Neuronal stem cell (in vitro differentiated cells): ENCODE data around the gene UGT2B7.

ENCODE experiments used
- DNase-seq: peaks from one replicate; pipeline ENCODE4 v3.0.0-alpha.2; 2013; ENCODE audit warnings: low spot score
- H2AFZ ChIP-seq: one replicate; pipeline ENCODE4 v1.6.1; 2013; ENCODE audit warnings: mild to moderate bottlenecking, low read length, inconsistent platforms
- H2AK5ac ChIP-seq: 2 replicates; pipeline ENCODE4 v1.6.1; 2013; ENCODE audit warnings: low read depth, mild to moderate bottlenecking, inconsistent platforms, low read length, moderate library complexity, mixed read lengths
- H2BK120ac ChIP-seq: 2 replicates; pipeline ENCODE4 v1.6.1; 2013; ENCODE audit warnings: low read depth, mild to moderate bottlenecking, inconsistent platforms, low read length, moderate library complexity, mixed read lengths
- H2BK12ac ChIP-seq: one replicate; pipeline ENCODE4 v1.6.1; 2013; ENCODE audit warnings: low read length, inconsistent platforms
- H2BK15ac ChIP-seq: 2 replicates; pipeline ENCODE4 v1.6.1; 2013; ENCODE audit warnings: mild to moderate bottlenecking, low read length, inconsistent platforms, mixed read lengths
- H2BK5ac ChIP-seq: one replicate; pipeline ENCODE4 v1.6.1; 2013; ENCODE audit warnings: inconsistent platforms, mild to moderate bottlenecking, low read length, moderate library complexity
- H3K14ac ChIP-seq: one replicate; pipeline ENCODE4 v1.6.1; 2013; ENCODE audit warnings: low read length, inconsistent platforms
- H3K18ac ChIP-seq: 2 replicates; pipeline ENCODE4 v1.6.1; 2013; ENCODE audit warnings: low read length, inconsistent platforms
- H3K23ac ChIP-seq: 2 replicates; pipeline ENCODE4 v1.6.1; 2013; ENCODE audit warnings: low read depth, mild to moderate bottlenecking, mixed read lengths, low read length, inconsistent platforms; ENCODE audit not compliant: poor library complexity
- H3K27ac ChIP-seq: replicated peaks from 3 replicates; pipeline ENCODE4 v1.5.1; 2013; ENCODE audit warnings: low read length, inconsistent platforms
- H3K27me3 ChIP-seq, 3 experiments: 2 replicates each; pipeline ENCODE4 v1.6.1; 2013; ENCODE audit warnings: low read length in 3 of 3, mild to moderate bottlenecking in 2 of 3, inconsistent platforms in 1 of 3, low read depth in 1 of 3, mixed read lengths in 1 of 3, moderate library complexity in 1 of 3; ENCODE audit not compliant: control insufficient read depth in 3 of 3, insufficient read depth in 3 of 3
- H3K36me3 ChIP-seq, 2 donors: replicated peaks in 1 of 2; 2 replicates each; pipeline ENCODE4 v1.6.1; 2013; ENCODE audit warnings: low read length in 2 of 2; ENCODE audit not compliant: control insufficient read depth in 2 of 2, insufficient read depth in 2 of 2
- H3K4ac ChIP-seq: 2 replicates; pipeline ENCODE4 v1.6.1; 2013; ENCODE audit warnings: inconsistent platforms, mild to moderate bottlenecking, low read length, moderate library complexity
- H3K4me1 ChIP-seq, 2 donors: 1 replicate in 1 of 2; 2 replicates in 1 of 2; pipeline ENCODE4 v1.6.1; 2013; ENCODE audit warnings: low read length in 2 of 2, low read depth in 1 of 2; ENCODE audit not compliant: control insufficient read depth in 2 of 2, insufficient read depth in 1 of 2
- H3K4me2 ChIP-seq: one replicate; pipeline ENCODE4 v1.6.1; 2013; ENCODE audit warnings: mild to moderate bottlenecking, low read length, inconsistent platforms; ENCODE audit not compliant: insufficient read depth, poor library complexity, severe bottlenecking
- H3K4me3 ChIP-seq, 2 donors: 2 replicates each; pipeline ENCODE4 v1.5.1; 2013; ENCODE audit warnings: low read length in 2 of 2, mild to moderate bottlenecking in 2 of 2, inconsistent platforms in 1 of 2, moderate library complexity in 1 of 2
- H3K79me1 ChIP-seq: one replicate; pipeline ENCODE4 v1.6.1; 2013; ENCODE audit warnings: low read depth, mild to moderate bottlenecking, inconsistent platforms, low read length, moderate library complexity
- H3K9ac ChIP-seq: one replicate; pipeline ENCODE4 v1.6.1; 2013; ENCODE audit warnings: mild to moderate bottlenecking, low read depth, low read length, inconsistent platforms; ENCODE audit not compliant: poor library complexity
- H3K9me3 ChIP-seq, 2 donors: replicated peaks in 1 of 2; 2 replicates each; pipeline versions ENCODE3 to v1.6.1; 2013; ENCODE audit warnings: low read length in 2 of 2, mild to moderate bottlenecking in 2 of 2, inconsistent platforms in 1 of 2, low read depth in 1 of 2, mixed read lengths in 1 of 2, moderate library complexity in 1 of 2; ENCODE audit not compliant: control insufficient read depth in 2 of 2, insufficient read depth in 1 of 2
- H4K8ac ChIP-seq: one replicate; pipeline ENCODE4 v1.6.1; 2013; ENCODE audit warnings: low read depth, mild to moderate bottlenecking, inconsistent platforms, low read length, moderate library complexity
- H4K91ac ChIP-seq: one replicate; pipeline ENCODE4 v1.6.1; 2013; ENCODE audit warnings: low read length, low read depth, mild to moderate bottlenecking, inconsistent platforms; ENCODE audit not compliant: poor library complexity
- WGBS, 2 donors: extraction: QIAGEN DNeasy Blood & Tissue Kit; methylation state at CpG; one replicate each; pipeline ENCODE4 v1.1.7; 2013; ENCODE audit warnings: missing lambda C conversion rate in 2 of 2, mixed read lengths in 1 of 2; ENCODE audit not compliant: insufficient read length in 2 of 2, insufficient replicate concordance in 1 of 2; ENCODE audit errors: extremely low coverage in 2 of 2; 5-methylcytosine and 5-hydroxymethylcytosine counted together

UGT2B7 gene

DNA sequence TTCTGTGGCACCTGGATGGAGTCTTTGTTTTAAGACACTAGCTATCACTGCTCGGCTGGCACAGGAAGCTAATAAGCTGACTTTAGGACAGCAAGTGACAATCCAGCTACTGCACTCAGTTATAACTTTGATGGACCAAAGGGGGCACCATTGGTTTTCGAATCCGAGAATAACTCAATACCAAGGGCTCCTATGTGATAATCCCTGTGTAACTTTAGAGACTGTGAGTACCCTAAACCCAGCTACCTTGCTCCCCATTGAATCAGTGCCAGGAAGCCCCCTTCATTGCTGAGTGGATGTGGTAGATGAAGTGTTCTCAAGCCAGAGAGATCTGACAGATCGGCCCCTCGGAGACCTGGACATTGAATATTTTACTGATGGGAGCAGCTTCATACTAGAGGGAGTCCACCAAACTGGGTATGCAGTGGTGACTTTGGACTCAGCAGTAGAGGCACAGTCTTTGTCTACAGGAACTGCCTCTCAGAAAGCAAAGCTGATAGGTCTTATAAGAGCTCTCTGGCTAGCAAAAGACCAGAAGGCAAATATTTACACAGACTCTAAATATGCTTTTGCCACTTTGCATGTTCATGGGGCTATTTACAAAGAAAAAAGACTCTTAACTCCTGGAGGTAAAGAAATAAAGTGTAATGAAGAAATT is 35.5 kb upstream of the UGT2B7 start:
- no peak overlapping the region for H3K23ac ChIP-seq
- no peak overlapping the region for H3K9ac ChIP-seq
- H3K4me1 ChIP-seq = peaks cover 6 to 9% of the 10 kb centered on the region in 2 donors
- H4K91ac ChIP-seq = no peak overlapping the region
- H3K4me3 ChIP-seq = no peak overlapping the region
- H2BK15ac ChIP-seq = no peak overlapping the region
- peaks cover 0 to 4% of the 10 kb centered on the region in 2 donors for H3K9me3 ChIP-seq
- H3K18ac ChIP-seq = no peak overlapping the region
- no CpG with 5 or more reads among the region's 5 CpGs for WGBS, 2 donors
- no peak overlapping the region for H3K14ac ChIP-seq
- H3K36me3 ChIP-seq = no peaks in the 10 kb centered on the region
- no peaks in the 10 kb centered on the region for H3K79me1 ChIP-seq
- H2BK120ac ChIP-seq = no peak overlapping the region
- no peak overlapping the region for H4K8ac ChIP-seq
- DNase-seq = no peak
- no peak overlapping the region for H3K27ac ChIP-seq
- H3K4ac ChIP-seq = no peak overlapping the region
- no peak overlapping the region for H2AFZ ChIP-seq
- no peak overlapping the region for H2BK12ac ChIP-seq
- no peak overlapping the region for H2AK5ac ChIP-seq
- H3K4me2 ChIP-seq = no peak overlapping the region
- no peak overlapping the region for H2BK5ac ChIP-seq
- no peaks in the 10 kb centered on the region for H3K27me3 ChIP-seq

DNA sequence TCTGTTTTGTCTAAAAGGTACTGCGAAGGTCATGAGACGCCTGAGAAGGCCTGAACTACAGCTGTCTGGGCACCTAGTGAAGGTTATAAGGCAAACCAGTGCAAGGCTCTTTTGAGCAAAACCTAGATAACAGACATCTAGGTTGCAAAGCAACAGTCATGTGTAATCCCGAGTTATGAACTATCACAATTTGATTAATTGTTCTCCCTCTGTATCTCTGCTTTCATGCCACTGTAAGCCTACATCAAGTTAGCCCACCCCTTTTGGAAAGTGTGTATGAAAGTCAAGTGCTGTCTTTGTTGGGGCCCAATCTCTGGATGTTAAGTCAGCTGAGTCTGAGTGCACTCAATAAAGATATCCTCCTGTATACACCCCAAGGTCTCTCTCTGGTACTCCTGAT is 31.9 kb upstream of the UGT2B7 start:
- no peaks in the 10 kb centered on the region for H3K4me1 ChIP-seq
- H3K4ac ChIP-seq = no peak overlapping the region
- no peak overlapping the region for H2BK15ac ChIP-seq
- H3K9ac ChIP-seq = no peak overlapping the region
- no peak overlapping the region for H3K4me2 ChIP-seq
- no peak overlapping the region for H4K91ac ChIP-seq
- no peaks in the 10 kb centered on the region for H3K27me3 ChIP-seq
- DNase-seq = no peak
- no peak overlapping the region for H3K23ac ChIP-seq
- H4K8ac ChIP-seq = no peak overlapping the region
- H3K18ac ChIP-seq = no peak overlapping the region
- no peak overlapping the region for H2BK5ac ChIP-seq
- no peak overlapping the region for H3K14ac ChIP-seq
- H2BK120ac ChIP-seq = no peak overlapping the region
- H3K79me1 ChIP-seq = no peaks in the 10 kb centered on the region
- H3K36me3 ChIP-seq = no peaks in the 10 kb centered on the region
- no peak overlapping the region for H2BK12ac ChIP-seq
- peaks cover 0 to 4% of the 10 kb centered on the region in 2 donors for H3K9me3 ChIP-seq
- no peak overlapping the region for H3K4me3 ChIP-seq
- H2AFZ ChIP-seq = no peak overlapping the region
- WGBS, 2 donors = no CpG with 5 or more reads among the region's 3 CpGs
- no peak overlapping the region for H3K27ac ChIP-seq
- no peak overlapping the region for H2AK5ac ChIP-seq

DNA sequence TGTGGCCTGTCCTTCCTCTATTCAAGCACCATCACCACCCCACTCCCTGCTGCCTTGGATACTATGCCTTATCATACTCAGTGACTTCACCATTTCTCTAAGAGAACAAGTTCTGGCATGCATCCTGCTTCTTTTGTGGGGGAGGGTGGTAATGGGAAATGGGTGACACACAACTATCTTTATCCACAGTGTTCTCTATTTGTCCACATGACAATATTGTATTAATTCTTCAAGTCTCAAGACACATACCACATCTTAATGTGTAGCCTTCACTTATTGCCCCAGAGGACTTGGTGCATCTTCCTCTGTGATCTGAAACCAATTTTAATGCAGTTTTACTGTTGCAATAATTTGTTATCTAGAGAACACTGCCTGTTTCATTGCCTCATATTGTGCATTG is 29.3 kb upstream of the UGT2B7 start:
- H4K91ac ChIP-seq = no peak overlapping the region
- H2BK120ac ChIP-seq = no peak overlapping the region

DNA sequence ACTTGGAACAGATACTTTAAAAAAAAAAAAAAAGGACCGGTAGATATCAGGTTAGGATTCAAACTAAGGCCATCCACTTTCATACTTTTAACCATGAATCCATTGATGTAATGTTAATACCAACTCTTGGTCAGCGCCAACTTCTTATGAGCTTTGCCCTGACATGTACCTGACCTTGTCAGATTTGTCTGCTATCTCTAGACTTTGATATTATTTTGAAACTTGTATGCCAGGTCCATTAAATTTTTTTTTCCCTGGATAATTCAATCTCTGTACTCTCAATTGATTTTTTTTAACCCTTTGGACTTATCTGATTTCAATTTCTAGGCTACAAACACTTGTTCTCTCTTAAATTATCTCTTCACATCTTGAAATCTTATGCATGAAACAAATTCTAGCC is 27.2 kb upstream of the UGT2B7 start:
- Histone ChIP-seq H4K8ac (no peak overlapping the region), H2AK5ac (no peak overlapping the region), H3K18ac (no peak overlapping the region), H4K91ac (no peak overlapping the region), H3K79me1 (no peaks in the 10 kb centered on the region), H3K14ac (no peak overlapping the region), H3K4me3 (no peak overlapping the region), H3K9ac (no peak overlapping the region), H3K23ac (no peak overlapping the region), H3K9me3 (no peaks in the 10 kb centered on the region), H2BK120ac (no peak overlapping the region), H3K36me3 (no peaks in the 10 kb centered on the region), H3K27me3 (no peaks in the 10 kb centered on the region), H2BK5ac (no peak overlapping the region), H2BK12ac (no peak overlapping the region), H3K4me2 (no peak overlapping the region), H3K4ac (no peak overlapping the region), H3K27ac (no peak overlapping the region), H3K4me1 (no peaks in the 10 kb centered on the region), H2AFZ (no peak overlapping the region), H2BK15ac (no peak overlapping the region)
- DNase-seq = no peak
- WGBS, 2 donors = no CpG with 5 or more reads among the region's 2 CpGs

More for the DNA sequence above, 29.3 kb upstream of the UGT2B7 start:
- Histone ChIP-seq H2AFZ (peak overlapping the region; percentile 52), H2BK5ac (no peak overlapping the region), H3K9me3 (peaks cover 0 to 4% of the 10 kb centered on the region in 2 donors), H3K4me2 (no peak overlapping the region), H3K79me1 (no peaks in the 10 kb centered on the region), H3K27me3 (no peaks in the 10 kb centered on the region), H3K14ac (no peak overlapping the region), H2BK12ac (no peak overlapping the region), H3K27ac (no peak overlapping the region), H3K9ac (no peak overlapping the region), H3K23ac (no peak overlapping the region), H2BK15ac (no peak overlapping the region), H3K4me1 (no peaks in the 10 kb centered on the region), H3K4me3 (no peak overlapping the region), H4K8ac (no peak overlapping the region), H3K4ac (no peak overlapping the region), H3K36me3 (no peaks in the 10 kb centered on the region), H2AK5ac (no peak overlapping the region), H3K18ac (no peak overlapping the region)
- no peak for DNase-seq
